HG03066 (cell line): ENCODE results near the gene NDUFA1.
"Not testable (repeated sequence)": the region's sequence is repeated elsewhere in the genome, so short reads cannot be mapped to it uniquely, and the experiment has no call there.

Experiments
- ATAC-seq: cut with Tn5 transposase; IDR thresholded peaks from one replicate; pipeline ENCODE4 v1.9.1; 2021; ENCODE audit warnings: low read depth; ENCODE audit not compliant: unreplicated experiment

Gene NDUFA1

GRCh38 chrX:119899125-119899524 lies 27.5 kb downstream of the NDUFA1 start:
- ATAC-seq: no peak

GRCh38 chrX:119900976-119901375 lies 29.3 kb downstream of the NDUFA1 start:
- ATAC-seq: no peak

DNA sequence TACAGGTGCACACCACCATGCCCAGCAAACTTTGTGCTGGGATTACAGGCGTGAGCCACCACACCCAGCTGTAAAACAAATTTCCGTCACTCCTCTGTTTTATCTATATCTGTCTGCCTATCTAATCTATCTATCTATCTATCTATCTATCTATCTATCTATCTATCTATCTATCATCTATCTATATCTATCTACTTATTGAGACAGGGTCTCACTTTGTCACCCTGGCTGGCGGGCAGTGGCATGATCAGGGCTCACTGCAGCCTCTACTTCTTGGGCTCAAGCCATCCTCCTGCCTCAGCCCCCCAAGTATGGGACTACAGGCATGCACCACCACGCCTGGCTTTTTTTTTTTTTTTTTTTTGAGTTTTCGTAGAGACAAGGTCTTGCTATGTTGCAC lies 44.7 kb downstream of the NDUFA1 start:
- no peak for ATAC-seq

DNA sequence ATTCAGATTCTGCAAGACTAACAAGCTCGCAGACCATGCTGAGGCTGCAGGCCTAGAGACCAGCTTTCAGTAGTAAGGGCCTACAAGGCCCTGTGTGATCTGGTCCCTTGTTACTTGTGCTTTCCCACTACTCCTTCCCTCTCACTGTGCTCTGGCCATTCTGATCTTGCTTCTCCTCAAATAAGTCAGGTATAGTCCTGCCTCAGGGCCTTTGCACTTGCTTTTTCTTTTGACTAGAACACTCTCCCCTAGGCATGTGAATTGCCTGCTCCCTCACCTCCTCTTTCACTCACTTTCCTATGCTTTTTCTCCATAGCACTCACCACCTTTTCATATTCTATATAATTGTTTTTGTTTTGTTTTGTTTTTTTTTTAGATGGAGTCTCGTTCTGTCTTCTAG lies 46.2 kb downstream of the NDUFA1 start:
- no peak for ATAC-seq

DNA sequence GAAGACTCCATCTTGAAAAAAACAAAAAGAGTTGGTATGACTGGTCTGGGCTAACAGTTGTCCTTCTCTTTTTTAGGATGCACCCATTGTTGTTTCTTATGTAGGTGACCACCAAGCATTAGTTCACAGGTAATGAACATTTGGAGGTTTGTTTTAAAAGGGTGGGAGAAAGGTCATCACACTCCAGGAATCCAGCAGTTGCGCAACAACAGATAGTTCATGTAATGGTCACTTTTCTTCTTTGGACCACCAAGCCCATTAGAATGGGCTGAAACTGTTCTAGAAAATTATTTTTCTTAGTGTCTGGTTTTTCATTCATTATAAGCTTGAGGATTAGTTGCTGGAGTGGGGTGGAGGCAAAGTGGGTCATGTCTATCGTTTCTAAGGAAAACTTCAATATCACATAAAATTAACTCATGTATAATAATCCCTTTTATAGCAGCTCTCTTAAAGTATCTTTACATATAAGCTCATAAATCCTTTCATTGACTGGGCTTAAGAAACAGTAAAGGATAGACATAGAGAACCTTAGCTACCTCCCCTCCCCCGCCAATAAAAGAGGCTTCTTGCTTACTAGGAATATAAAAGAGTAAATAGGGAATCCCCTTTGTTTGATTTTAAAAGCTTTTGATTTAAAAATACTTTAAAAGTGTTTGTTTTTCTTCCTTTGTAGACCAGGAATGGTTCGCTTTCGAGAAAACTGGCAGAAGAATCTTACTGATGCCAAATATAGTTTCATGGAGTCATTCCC lies 48.4 kb downstream of the NDUFA1 start:
- ATAC-seq: no peak

DNA sequence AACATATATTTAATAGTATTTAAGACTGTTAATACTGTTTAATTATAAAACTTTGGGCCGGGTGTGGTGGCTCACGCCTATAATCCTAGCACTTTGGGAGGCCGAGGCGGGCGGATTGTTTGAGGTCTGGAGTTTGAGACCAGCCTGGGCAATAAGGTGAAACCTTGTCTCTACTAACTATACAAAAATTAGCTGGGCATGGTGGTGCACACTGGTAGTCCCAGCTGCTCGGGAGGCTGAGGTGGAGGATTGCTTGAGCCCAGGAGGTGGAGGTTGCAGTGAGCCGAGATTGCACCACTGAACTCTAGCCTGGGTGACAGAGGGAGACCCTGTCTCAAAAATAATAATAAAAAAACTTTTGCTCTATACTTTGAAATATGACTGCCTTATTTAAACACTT lies 50.8 kb downstream of the NDUFA1 start:
- not testable (repeated sequence) for ATAC-seq
